Activated T-helper 1 cell treated with Interleukin-2 at 50 U/mL for 16 hours (primary cell): ENCODE data around the gene GSTK1.
"Not testable (repeated sequence)": the region's sequence is repeated elsewhere in the genome, so short reads cannot be mapped to it uniquely, and the experiment has no call there.

Experiments used
- DNase-seq: peaks from one replicate; pipeline ENCODE4 v3.0.0-alpha.2; 2020; ENCODE audit warnings: low read depth

Gene GSTK1

GRCh38 chr7:143271240-143271639 lies 8.0 kb downstream of the GSTK1 start:
- no peak for DNase-seq

DNA sequence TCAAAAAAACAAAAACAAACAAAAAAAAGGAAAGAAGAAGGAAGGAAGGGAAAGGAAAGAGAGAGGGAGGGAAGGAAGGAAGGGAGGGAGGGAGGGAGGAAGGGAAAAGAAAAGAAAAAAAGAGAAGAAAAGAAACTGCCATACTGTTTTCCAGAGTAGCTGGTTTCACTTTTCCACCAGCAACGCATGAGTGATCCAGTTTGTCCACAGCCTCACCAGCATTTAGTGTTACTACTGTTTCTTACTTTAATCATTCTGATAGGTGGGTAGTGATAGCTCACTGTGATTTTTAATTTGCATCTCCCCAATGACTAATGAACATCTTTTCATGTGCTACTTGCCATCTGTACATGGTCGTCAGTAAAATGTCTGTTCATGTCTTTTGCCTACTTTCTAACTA lies 9.6 kb downstream of the GSTK1 start:
- no peak for DNase-seq

DNA sequence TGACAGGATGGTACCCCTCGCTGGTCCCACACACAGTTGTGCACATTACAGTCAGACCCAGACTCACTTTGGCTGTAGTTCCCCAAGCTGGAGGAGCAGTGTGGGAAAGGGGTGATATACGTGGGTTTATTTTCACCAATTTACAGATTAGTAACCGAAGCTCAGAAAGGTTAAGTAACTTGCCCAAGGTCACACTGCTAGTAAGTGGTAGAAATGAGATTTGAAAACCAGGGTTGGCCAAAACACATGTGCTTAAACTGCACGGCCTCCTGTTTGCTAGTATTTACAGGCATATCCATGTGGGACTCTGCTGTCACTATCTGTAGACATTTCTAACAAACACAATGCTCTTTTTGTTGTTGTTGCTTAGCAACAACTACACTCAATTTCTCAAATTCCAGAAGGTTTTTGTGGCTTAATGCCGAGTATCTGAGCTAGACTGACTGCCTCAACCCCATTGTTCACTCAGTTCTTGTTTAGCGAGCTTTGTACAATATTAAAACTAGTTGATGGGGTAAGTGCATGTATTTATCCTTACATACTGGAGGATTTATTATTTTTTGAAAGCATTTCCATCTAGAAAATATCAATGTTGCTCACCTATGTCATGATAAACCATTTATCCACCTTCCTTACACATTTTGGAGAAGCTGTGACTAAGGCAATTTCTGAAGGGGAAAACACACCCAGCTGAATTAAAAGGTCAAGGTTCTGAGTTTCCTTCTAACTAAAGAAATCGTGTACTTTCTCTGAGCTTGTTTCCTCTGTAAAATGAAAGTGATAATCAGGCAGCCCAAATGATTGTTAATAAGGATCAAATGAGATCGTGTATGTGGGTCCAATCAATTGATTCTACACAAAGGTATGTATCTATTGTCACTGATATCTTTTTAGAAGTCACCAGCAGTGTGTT lies 16.2 kb downstream of the GSTK1 start:
- no peak for DNase-seq

- no peak for DNase-seq
Observed at GRCh38 chr7:143280160-143280559, 16.9 kb downstream of the GSTK1 start.

- DNase-seq, result no peak
Observed at GRCh38 chr7:143280566-143280965, 17.3 kb downstream of the GSTK1 start.

DNA sequence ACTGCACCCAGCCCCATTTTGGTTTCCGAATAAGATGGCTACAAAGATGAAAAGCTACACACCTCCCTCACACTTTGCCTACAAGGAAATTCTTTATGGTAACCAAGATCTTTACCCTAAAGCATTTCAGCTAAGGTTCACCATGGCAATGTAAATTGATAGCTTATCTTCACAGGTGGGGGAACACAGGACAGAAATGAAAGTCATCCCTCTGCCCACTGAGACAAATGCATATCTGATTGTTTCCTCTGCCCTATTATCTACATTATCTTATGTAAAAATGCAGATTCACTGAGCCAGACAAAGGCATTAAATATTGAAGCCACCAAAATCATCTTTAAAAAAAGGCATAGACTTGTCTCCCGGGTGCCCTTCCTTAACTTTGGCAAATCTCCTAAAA lies 18.3 kb downstream of the GSTK1 start:
- no peak for DNase-seq

- DNase-seq, result no peak
Observed at GRCh38 chr7:143282124-143282523, 18.9 kb downstream of the GSTK1 start.

DNA sequence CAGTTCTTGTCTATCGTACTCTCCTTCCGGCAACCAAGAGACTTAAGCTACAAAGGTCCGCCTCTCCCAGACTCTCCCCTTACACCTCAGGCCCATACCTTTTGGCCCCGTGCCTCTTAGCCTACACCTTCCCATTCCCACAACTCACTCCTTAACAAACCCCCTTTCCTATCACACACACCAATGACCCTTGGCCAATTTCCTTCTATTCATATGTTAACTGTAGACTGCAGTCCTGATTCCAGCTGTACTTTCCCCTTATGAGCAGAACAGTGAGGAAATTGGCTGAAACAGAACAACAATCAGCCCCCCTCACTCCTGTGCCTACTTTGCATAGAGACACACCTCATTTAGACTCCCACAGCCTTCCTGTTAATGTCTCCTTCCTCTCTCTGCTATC lies 20.1 kb downstream of the GSTK1 start:
- DNase-seq, result no peak

- no peak for DNase-seq
Observed at GRCh38 chr7:143284591-143285469, 21.6 kb downstream of the GSTK1 start, which contains the start of gene TMEM139. Gene TMEM139 (plus strand): TSS chr7:143284958. CDS start chr7:143285958, 1,000 bp downstream.

DNA sequence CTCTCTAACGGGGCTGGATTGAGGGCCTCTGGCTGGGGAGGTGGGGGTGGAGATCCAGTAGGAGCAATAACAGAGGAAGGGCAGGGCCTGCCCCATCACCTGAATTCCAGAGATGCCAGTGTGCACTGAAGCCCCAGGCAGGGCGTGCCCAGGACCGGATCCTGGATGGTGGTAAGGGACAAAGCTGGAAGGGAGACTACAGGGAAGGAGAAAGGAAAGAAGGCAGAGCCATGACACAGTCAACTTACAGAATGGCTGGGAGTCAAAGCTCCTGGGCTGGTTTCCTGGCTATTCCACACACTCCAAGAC lies 22.2 kb downstream of the GSTK1 start:
- DNase-seq, result no peak

DNA sequence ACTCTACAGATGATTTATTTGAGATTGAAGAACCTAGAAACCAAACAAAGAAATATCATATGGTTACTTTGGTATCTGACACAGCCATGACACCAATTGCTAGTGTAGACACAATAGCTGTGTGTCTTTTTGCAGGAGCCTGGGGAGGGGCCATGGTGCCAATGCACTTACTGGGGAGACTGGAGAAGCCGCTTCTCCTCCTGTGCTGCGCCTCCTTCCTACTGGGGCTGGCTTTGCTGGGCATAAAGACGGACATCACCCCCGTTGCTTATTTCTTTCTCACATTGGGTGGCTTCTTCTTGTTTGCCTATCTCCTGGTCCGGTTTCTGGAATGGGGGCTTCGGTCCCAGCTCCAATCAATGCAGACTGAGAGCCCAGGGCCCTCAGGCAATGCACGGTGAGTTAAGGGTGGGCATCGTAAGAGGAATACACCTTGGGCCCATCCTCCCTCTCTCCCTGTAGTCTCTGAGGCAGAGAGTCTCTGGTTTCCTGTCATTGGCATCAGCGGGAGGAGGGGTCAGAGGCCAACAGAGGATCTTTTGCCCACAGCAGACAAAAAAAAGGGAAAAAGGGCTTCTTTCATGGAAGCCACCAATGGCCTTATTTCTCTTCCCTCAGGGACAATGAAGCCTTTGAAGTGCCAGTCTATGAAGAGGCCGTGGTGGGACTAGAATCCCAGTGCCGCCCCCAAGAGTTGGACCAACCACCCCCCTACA lies 22.7 kb downstream of the GSTK1 start:
- no peak for DNase-seq

- DNase-seq, result no peak
Observed at GRCh38 chr7:143286522-143286890, 23.3 kb downstream of the GSTK1 start.

- no peak for DNase-seq
Observed at GRCh38 chr7:143287339-143287934, 24.2 kb downstream of the GSTK1 start.

DNA sequence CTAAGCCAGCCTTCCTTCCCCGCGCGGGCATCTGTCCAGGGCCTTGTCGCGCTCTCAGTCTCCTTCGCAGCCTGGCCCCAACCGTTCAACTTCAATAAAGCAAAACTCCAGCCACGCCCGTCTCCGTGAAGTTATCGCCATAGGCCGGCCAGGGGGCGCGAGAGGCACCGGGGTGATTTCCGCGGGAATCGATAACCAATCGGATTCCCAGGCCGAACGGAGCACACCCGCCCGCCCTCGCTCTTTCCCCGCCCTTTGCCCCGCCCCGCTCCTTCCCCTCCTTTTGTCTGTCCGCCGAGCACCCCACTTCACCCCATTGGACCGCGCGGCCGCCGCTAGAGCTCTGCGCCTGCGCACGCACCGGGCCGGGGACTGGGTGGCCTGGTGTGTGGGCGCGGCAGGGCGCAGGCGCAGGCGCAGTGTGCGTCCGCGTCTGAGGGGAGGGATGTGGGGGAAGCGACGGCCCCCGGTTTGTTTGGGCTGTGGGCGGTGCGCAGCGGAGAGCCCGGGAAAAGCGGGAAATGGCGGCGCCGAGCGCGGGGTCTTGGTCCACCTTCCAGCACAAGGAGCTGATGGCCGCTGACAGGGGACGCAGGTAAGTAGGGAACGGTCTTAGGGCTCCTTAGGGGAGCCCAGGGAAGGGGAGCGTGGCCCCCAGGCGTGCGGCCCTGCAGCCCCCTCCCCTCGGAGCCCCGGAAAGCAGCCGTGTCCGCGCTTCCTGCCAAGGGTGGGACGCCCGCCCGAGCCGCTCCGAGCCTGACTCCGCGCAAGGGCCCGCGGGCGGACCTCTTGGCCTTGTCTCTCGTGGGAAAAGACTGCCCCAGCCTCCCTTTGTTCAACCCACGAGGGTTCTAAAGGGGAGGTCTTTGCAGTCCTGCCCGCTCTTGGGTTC lies 24.9 kb downstream of the GSTK1 start, which contains the start of gene CASP2:
Gene CASP2, plus strand, starts transcription at position 417 of the 892 bp plus-strand sequence. Its CDS starts 105 bp downstream, at position 522.
- peak; percentile 100 for DNase-seq

DNA sequence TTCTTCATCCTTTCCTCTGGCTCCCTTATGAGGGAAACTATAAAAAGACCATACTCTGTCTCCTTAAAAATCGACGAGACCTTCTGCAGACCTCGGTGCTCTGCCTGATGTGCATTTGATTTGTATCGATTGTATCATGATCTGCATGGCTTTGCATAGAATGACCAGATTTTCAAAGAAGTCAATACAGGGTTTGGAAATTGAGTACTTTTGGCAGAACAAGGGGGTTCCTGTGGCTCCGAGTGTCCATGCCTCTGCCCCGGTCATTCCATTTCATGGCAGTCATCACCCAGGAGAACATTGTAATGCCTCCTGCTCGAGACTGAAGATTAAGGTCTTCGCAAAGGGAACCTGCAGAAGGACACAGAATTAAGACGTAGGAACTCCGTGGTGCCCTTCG lies 25.6 kb downstream of the GSTK1 start:
- DNase-seq, result no peak

DNA sequence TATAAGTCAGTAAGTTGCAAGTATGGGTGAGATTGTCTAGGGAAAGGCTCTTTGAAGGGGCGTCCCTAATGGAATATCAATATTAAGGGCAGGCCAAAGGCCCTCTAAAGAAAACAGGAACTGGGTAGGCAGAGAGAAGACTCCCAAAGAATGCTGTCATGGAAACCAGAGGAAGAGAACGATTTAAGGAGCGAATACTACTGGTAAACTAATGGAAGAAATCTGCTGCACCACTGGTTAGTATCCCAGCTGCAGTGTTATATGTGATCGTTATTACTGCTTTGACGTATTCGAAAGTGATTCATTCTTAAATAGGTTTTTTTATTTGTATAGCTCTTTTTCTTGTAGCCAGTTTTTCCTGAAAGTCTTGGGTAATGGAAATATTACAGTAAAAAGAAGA lies 26.2 kb downstream of the GSTK1 start:
- DNase-seq, result no peak

DNA sequence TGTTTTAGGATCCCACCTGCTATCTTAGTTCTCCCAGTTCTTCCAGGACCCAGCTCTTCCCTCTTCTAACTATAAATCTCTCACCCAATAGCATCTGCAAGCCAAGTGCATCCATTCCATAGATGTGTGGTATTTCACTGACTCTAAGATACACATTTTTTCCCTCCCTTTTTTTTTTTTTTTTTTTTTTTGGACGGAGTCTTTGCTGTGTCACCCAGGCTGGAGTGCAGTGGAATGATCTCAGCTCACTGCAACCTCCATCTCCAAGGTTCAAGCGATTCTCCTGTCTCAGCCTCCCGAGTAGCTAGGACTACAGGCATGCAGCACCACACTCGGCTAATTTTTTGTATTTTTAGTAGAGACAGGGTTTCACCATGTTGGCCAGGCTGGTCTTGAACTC lies 26.6 kb downstream of the GSTK1 start:
- not testable (repeated sequence) for DNase-seq

- DNase-seq, result no peak
Observed at GRCh38 chr7:143290293-143290692, 27.1 kb downstream of the GSTK1 start.

- no peak for DNase-seq
Observed at GRCh38 chr7:143292876-143293275, 29.6 kb downstream of the GSTK1 start.

DNA sequence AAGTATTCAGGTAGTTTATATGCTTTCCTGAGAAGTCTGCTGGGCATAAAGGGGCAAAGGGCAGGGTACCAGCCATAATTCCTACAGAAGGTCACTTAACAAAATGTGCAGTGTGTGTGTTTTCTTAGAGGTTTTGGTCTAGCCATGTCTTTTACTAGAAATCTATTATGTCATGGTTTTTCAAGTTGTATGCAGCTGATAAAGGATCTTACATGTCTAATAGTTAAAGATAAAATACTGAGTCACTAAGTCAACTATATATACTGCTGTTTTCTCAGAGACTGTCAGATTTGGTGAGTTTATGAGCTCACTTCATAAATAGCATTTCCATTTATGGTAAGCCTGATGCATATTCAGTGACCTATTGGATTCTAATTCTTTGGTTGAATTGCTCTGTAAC lies 32.6 kb downstream of the GSTK1 start:
- DNase-seq, result no peak

- DNase-seq, result no peak
Observed at GRCh38 chr7:143296686-143297085, 33.4 kb downstream of the GSTK1 start.
